H1 (cell line): Measurements from ENCODE around the gene FYTTD1. TPM values are rescaled to one million over a fixed set of nuclear protein-coding genes. Genes with fewer than 3 reads are reported as not detected.

Experiments used
- CTCF ChIA-PET: fragments of 300-600 bp; sonication (Branson Sonifier 250); formaldehyde crosslinking; loops from one replicate; lab custom pipeline; 2021; ENCODE audit not compliant: partially characterized antibody; lab: Charles Lee
- POLR2A ChIA-PET: fragments of 300-600 bp; sonication (Branson Sonifier 250); formaldehyde crosslinking; loops from one replicate; lab custom pipeline; 2021; ENCODE audit warnings: inconsistent platforms; ENCODE audit not compliant: partially characterized antibody; lab: Charles Lee
- DNase-seq, 2 experiments: peaks; one replicate each; pipeline versions ENCODE4 v3.0.0 to v3.0.0-alpha.2; 2010 to 2022; ENCODE audit warnings: low spot score in 2 of 2, low read depth in 1 of 2, mixed read lengths in 1 of 2
- FAIRE-seq: peaks from 2 replicates; lab custom pipeline; 2011; peaks lifted over from hg19 to GRCh38; lab: Jason Lieb, UNC
- H2AFZ ChIP-seq: 2 replicates; pipeline ENCODE4 v1.8.1; 2012; ENCODE audit warnings: low read length, inconsistent platforms
- H2AK5ac ChIP-seq: 2 replicates; pipeline ENCODE4 v1.6.1; 2013; ENCODE audit warnings: low read depth, low read length
- H2BK120ac ChIP-seq: replicated peaks from 2 replicates; pipeline ENCODE3; 2013; ENCODE audit warnings: low read depth, low read length, inconsistent platforms
- H2BK12ac ChIP-seq: 2 replicates; pipeline ENCODE4 v1.6.1; 2013; ENCODE audit warnings: low read depth, low read length
- H2BK15ac ChIP-seq: 2 replicates; pipeline ENCODE4 v1.6.1; 2013; ENCODE audit warnings: low read length
- H2BK20ac ChIP-seq: 2 replicates; pipeline ENCODE4 v1.6.1; 2013; ENCODE audit warnings: low read length
- H2BK5ac ChIP-seq: 2 replicates; pipeline ENCODE4 v1.6.1; 2013; ENCODE audit warnings: low read depth, low read length
- H3K14ac ChIP-seq: 2 replicates; pipeline ENCODE4 v1.6.1; 2013; ENCODE audit warnings: inconsistent platforms; ENCODE audit not compliant: insufficient read length
- H3K18ac ChIP-seq: 2 replicates; pipeline ENCODE4 v1.6.1; 2013; ENCODE audit warnings: low read length; ENCODE audit errors: extremely low read depth
- H3K23ac ChIP-seq: 2 replicates; pipeline ENCODE4 v1.6.1; 2013; ENCODE audit warnings: inconsistent platforms; ENCODE audit not compliant: insufficient read length
- H3K23me2 ChIP-seq: 2 replicates; pipeline ENCODE4 v1.6.1; 2013; ENCODE audit warnings: low read depth, low read length
- H3K27ac ChIP-seq: 2 replicates; pipeline ENCODE4 v1.6.1; 2011; ENCODE audit warnings: low read depth, low read length, inconsistent platforms
- H3K27me3 ChIP-seq, 4 experiments: replicated peaks in 1 of 4; 1 replicate in 1 of 4; 2 replicates in 3 of 4; pipeline versions ENCODE4 v1.6.1 to v1.8.1; 2011 to 2013; ENCODE audit warnings: low read length in 3 of 4, mild to moderate bottlenecking in 3 of 4, inconsistent platforms in 2 of 4, mixed read lengths in 2 of 4, moderate library complexity in 1 of 4; ENCODE audit not compliant: control insufficient read depth in 3 of 4, insufficient read depth in 3 of 4; ENCODE audit errors: extremely low read depth in 1 of 4
- H3K36me3 ChIP-seq, 4 experiments: 2 replicates each; pipeline versions ENCODE4 v1.6.1 to v1.8.1; 2011 to 2013; ENCODE audit warnings: mild to moderate bottlenecking in 4 of 4, low read length in 3 of 4, moderate library complexity in 2 of 4, control low read depth in 1 of 4, inconsistent platforms in 1 of 4; ENCODE audit not compliant: insufficient read depth in 4 of 4, control insufficient read depth in 2 of 4
- H3K4ac ChIP-seq: replicated peaks from 2 replicates; pipeline ENCODE3; 2013; ENCODE audit warnings: low read length, low read depth, mixed read lengths, inconsistent platforms; ENCODE audit not compliant: insufficient read length
- H3K4me1 ChIP-seq, 4 experiments: replicated peaks in 1 of 4; 1 replicate in 1 of 4; 2 replicates in 3 of 4; pipeline versions ENCODE4 v1.6.1 to v1.8.1; 2011 to 2013; ENCODE audit warnings: low read length in 3 of 4, inconsistent platforms in 2 of 4, mixed read lengths in 1 of 4; ENCODE audit not compliant: insufficient read depth in 4 of 4, control insufficient read depth in 3 of 4
- H3K4me2 ChIP-seq, 2 experiments: 2 replicates each; pipeline versions ENCODE4 v1.6.1 to v1.8.1; 2011 to 2013; ENCODE audit warnings: low read depth in 2 of 2, low read length in 2 of 2, control low read depth in 1 of 2, inconsistent platforms in 1 of 2, mild to moderate bottlenecking in 1 of 2; ENCODE audit not compliant: insufficient read depth in 1 of 2
- H3K4me3 ChIP-seq, 4 experiments: fragments of 200-600, 300-600 bp in 1 of 4; sonication (generic), shearing (Covaris generic), sonication (Bioruptor Twin) in 1 of 4; 2 replicates each; pipeline versions ENCODE4 v1.5.1 to v1.8.1; 2011 to 2016; ENCODE audit warnings: low read length in 4 of 4, low read depth in 3 of 4, control low read depth in 2 of 4, inconsistent platforms in 2 of 4, mild to moderate bottlenecking in 2 of 4, mixed read lengths in 1 of 4, moderate library complexity in 1 of 4; ENCODE audit not compliant: insufficient read depth in 2 of 4; ENCODE audit errors: extremely low read depth in 1 of 4
- H3K56ac ChIP-seq: replicated peaks from 2 replicates; pipeline ENCODE3; 2013; ENCODE audit warnings: low read depth, mild to moderate bottlenecking, mixed read lengths, low read length, inconsistent platforms; ENCODE audit not compliant: insufficient read length
- H3K79me1 ChIP-seq: 2 replicates; pipeline ENCODE4 v1.6.1; 2013; ENCODE audit warnings: low read depth, low read length, control low read depth
- H3K79me2 ChIP-seq, 2 experiments: 2 replicates each; pipeline versions ENCODE4 v1.6.1 to v1.8.1; 2012 to 2013; ENCODE audit warnings: low read length in 2 of 2, mild to moderate bottlenecking in 2 of 2, inconsistent platforms in 1 of 2; ENCODE audit not compliant: insufficient read depth in 2 of 2, control insufficient read depth in 1 of 2
- H3K9ac ChIP-seq, 4 experiments: replicated peaks in 1 of 4; 1 replicate in 1 of 4; 2 replicates in 3 of 4; pipeline versions ENCODE4 v1.6.1 to v1.8.1; 2011 to 2013; ENCODE audit warnings: low read depth in 3 of 4, low read length in 3 of 4, control low read depth in 2 of 4, mild to moderate bottlenecking in 2 of 4, moderate library complexity in 2 of 4, inconsistent platforms in 1 of 4; ENCODE audit errors: extremely low read depth in 1 of 4
- H3K9me3 ChIP-seq, 2 experiments: 2 replicates each; pipeline versions ENCODE4 v1.6.1 to v1.8.1; 2012 to 2013; ENCODE audit warnings: mild to moderate bottlenecking in 2 of 2, moderate library complexity in 2 of 2, control low read depth in 1 of 2, inconsistent platforms in 1 of 2, low read depth in 1 of 2, low read length in 1 of 2, mixed read lengths in 1 of 2; ENCODE audit not compliant: insufficient read depth in 2 of 2
- H4K20me1 ChIP-seq, 2 experiments: replicated peaks in 1 of 2; 2 replicates each; pipeline versions ENCODE3 to v1.8.1; 2011 to 2013; ENCODE audit warnings: inconsistent platforms in 2 of 2, low read length in 2 of 2, mild to moderate bottlenecking in 1 of 2; ENCODE audit not compliant: insufficient read depth in 2 of 2, control insufficient read depth in 1 of 2
- H4K5ac ChIP-seq: 2 replicates; pipeline ENCODE4 v1.6.1; 2013; ENCODE audit warnings: low read length, low read depth, mixed read lengths, inconsistent platforms; ENCODE audit not compliant: insufficient read length
- H4K8ac ChIP-seq: 2 replicates; pipeline ENCODE4 v1.8.0; 2013; ENCODE audit warnings: mild to moderate bottlenecking, moderate library complexity, low read length, inconsistent platforms; ENCODE audit not compliant: insufficient read depth; ENCODE audit errors: extremely low read depth
- H4K91ac ChIP-seq: replicated peaks from 2 replicates; pipeline ENCODE3; 2013; ENCODE audit warnings: low read length, mixed read lengths, inconsistent platforms; ENCODE audit not compliant: insufficient read length
- CHD1 ChIP-seq: IDR thresholded peaks from 2 replicates; pipeline ENCODE4 v1.6.1; 2012; ENCODE audit warnings: low read depth, low read length, improper control_type of control experiment
- EZH2 ChIP-seq: fragments of 200-600 bp; sonication (generic); IDR thresholded peaks from 2 replicates; pipeline ENCODE4 v1.7.1; 2012; ENCODE audit warnings: low read depth, mild to moderate bottlenecking, moderate library complexity, low read length, inconsistent platforms; ENCODE audit not compliant: severe bottlenecking
- JUND ChIP-seq: IDR thresholded peaks from 2 replicates; pipeline ENCODE4 v1.6.1; 2011; ENCODE audit warnings: mild to moderate bottlenecking, improper control_type of control experiment, low read length
- NANOG ChIP-seq: IDR thresholded peaks from 2 replicates; pipeline ENCODE4 v1.6.1; 2011; ENCODE audit warnings: low read length, low read depth, mild to moderate bottlenecking, inconsistent platforms; ENCODE audit not compliant: insufficient read depth, poor library complexity, severe bottlenecking
- PHF8 ChIP-seq: fragments of 200-600 bp; sonication (generic); conservative IDR thresholded peaks from 2 replicates; pipeline ENCODE4 v1.7.1; 2012; ENCODE audit warnings: low read depth, mild to moderate bottlenecking, inconsistent platforms, low read length, moderate library complexity
- RBBP5 ChIP-seq: IDR thresholded peaks from 2 replicates; pipeline ENCODE4 v1.7.1; 2012; ENCODE audit warnings: low read depth, mild to moderate bottlenecking, inconsistent platforms, low read length, moderate library complexity, borderline replicate concordance
- RFX5 ChIP-seq: IDR thresholded peaks from 2 replicates; pipeline ENCODE4 v1.6.1; 2011; ENCODE audit warnings: low read depth, low read length, improper control_type of control experiment, borderline replicate concordance
- SIN3A ChIP-seq, 2 experiments: IDR thresholded peaks in 1 of 2; conservative IDR thresholded peaks in 1 of 2; 2 replicates each; pipeline ENCODE4 v1.6.1; 2011 to 2012; ENCODE audit warnings: low read length in 2 of 2, improper control_type of control experiment in 1 of 2, low read depth in 1 of 2, mild to moderate bottlenecking in 1 of 2
- SRF ChIP-seq: IDR thresholded peaks from 2 replicates; pipeline ENCODE4 v1.6.1; 2011; ENCODE audit warnings: mild to moderate bottlenecking, low read depth, low read length, moderate library complexity
- SUZ12 ChIP-seq: fragments of 200-600 bp; sonication (generic); IDR thresholded peaks from 2 replicates; pipeline ENCODE4 v1.6.1; 2012; ENCODE audit warnings: mild to moderate bottlenecking, inconsistent platforms, low read length, moderate library complexity, mixed read lengths
- WGBS, 2 experiments: shearing (Covaris generic) in 1 of 2; methylation state at CpG; one replicate each; pipeline versions ENCODE4 v1.1.6 to v1.1.7; 2013 to 2015; ENCODE audit warnings: low lambda C conversion rate in 2 of 2, mixed read lengths in 2 of 2, inconsistent platforms in 1 of 2, low coverage in 1 of 2, missing lambda C conversion rate in 1 of 2; ENCODE audit not compliant: insufficient replicate concordance in 2 of 2, insufficient coverage in 1 of 2, insufficient read length in 1 of 2; ENCODE audit errors: extremely low coverage in 1 of 2, missing lambda C conversion rate in 1 of 2; 5-methylcytosine and 5-hydroxymethylcytosine counted together
- polyA plus RNA-seq, 7 experiments: library from polyadenylated mRNA; depleted of rRNA in 3 of 7; stranded (reverse) in 5 of 7; unstranded in 2 of 7; fragments of >200 nt in 5 of 7; fragments of 200-250 nt in 2 of 7; gene quantifications; 1 replicate in 5 of 7; 2 replicates in 1 of 7; 4 replicates in 1 of 7; pipeline versions ENCODE4 v1.2.1 to v1.2.3, GENCODE V29; 2011 to 2013; ENCODE audit warnings: missing spikeins in 2 of 7, mixed read lengths in 2 of 7
- total RNA-seq: library from RNA; stranded (reverse); fragmentation: NEBNext Ultra II Directional; extraction: Animal tissue kit (Norgen Biotek cat#: 25700); gene quantifications from 2 replicates; pipeline ENCODE4 v1.2.1, GENCODE V29; 2021
- TF ChIP-seq, protein P1 (sequence below): IDR thresholded peaks from 2 replicates; pipeline ENCODE4 v1.6.1; 2012; ENCODE audit warnings: inconsistent platforms

The FYTTD1 gene
- total and polyA plus RNA-seq, 2 of the 8 experiments (the other 6 are each of a cell fraction or from before 2014, with no cell fraction given): 3.1 to 24.4 TPM

- WGBS, 2 experiments: 81% methylated on average over 6 of the region's 6 CpGs; no CpG with 5 or more reads in 1 of the 2 experiments
- Histone ChIP-seq H3K27me3 (no peaks in the 10 kb centered on the region), H4K8ac (no peak overlapping the region), H3K79me2 (no peaks in the 10 kb centered on the region), H4K20me1 (no peaks in the 10 kb centered on the region), H4K5ac (no peak overlapping the region), H3K23ac (no peak overlapping the region), H3K4me2 (no peak overlapping the region), H3K56ac (no peak overlapping the region), H3K36me3 (peaks cover 7 to 60% (median 31%) of the 10 kb centered on the region in 4 experiments), H3K23me2 (no peaks in the 10 kb centered on the region), H2BK20ac (no peak overlapping the region), H2AFZ (no peak overlapping the region), H3K9me3 (no peaks in the 10 kb centered on the region), H2BK120ac (no peak overlapping the region), H2BK15ac (no peak overlapping the region), H3K4me1 (no peaks in the 10 kb centered on the region), H3K4ac (no peak overlapping the region), H3K9ac (no peak overlapping the region), H3K27ac (no peak overlapping the region), H3K18ac (no peak overlapping the region), H3K14ac (no peak overlapping the region), H3K4me3 (no peak overlapping the region), H2AK5ac (no peak overlapping the region), H2BK12ac (no peak overlapping the region), H4K91ac (no peak overlapping the region), H3K79me1 (no peaks in the 10 kb centered on the region; the same call in 1 of the 2 replicates), H2BK5ac (no peak overlapping the region)
- DNase-seq (no peak), FAIRE-seq (no peak)
- ChIA-PET CTCF (interaction anchor here (1.8 kb wide), 1 partner anchor 10 kb away, joined by 6 read pairs; no protein-coding TSS in a partner anchor), POLR2A (interaction anchor here (1.0 kb wide), 1 partner anchor 12 kb away, joined by 3 read pairs; no protein-coding TSS in a partner anchor)
- TF ChIP-seq JUND (no peak), SIN3A (conservative IDR thresholded peaks at IDR 0.05 in 1 of 2, IDR thresholded peaks at IDR 0.05 in 1 of 2; ENCODE audit: low read depth in 1 of 2, low read length in 2 of 2) (no peak), EZH2 (no peak), SUZ12 (no peak), RFX5 (no peak), RBBP5 (no peak), SRF (no peak), PHF8 (no peak), CHD1 (no peak), NANOG (no peak)
- TF ChIP-seq, protein P1, sequence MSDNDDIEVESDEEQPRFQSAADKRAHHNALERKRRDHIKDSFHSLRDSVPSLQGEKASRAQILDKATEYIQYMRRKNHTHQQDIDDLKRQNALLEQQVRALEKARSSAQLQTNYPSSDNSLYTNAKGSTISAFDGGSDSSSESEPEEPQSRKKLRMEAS: no peak
Measured at GRCh38 chr3:197830308-197830966, 80.8 kb downstream of the FYTTD1 start.
